Activated naive CD8-positive, alpha-beta T cell treated with anti-CD3 and anti-CD28 coated beads, Interleukin-2, amount 50 U/mL, for 24 hours (primary cell): Measurements from ENCODE around the gene POU5F2.

ENCODE experiments used
- ATAC-seq: fragments of 150-1000 bp; cut with Tn5 transposase; one replicate; pipeline ENCODE4 v1.10.0; 2021
- DNase-seq: peaks from one replicate; pipeline ENCODE4 v3.0.0; 2021
- H3K27ac Mint-ChIP-seq: one replicate; pipeline ENCODE4 v1.8.0; 2021; ENCODE audit warnings: mild to moderate bottlenecking, mixed read lengths
- H3K27me3 Mint-ChIP-seq: one replicate; pipeline ENCODE4 v1.8.0; 2021; ENCODE audit warnings: mixed read lengths
- H3K36me3 Mint-ChIP-seq: one replicate; pipeline ENCODE4 v1.8.0; 2021; ENCODE audit warnings: low read depth, mixed read lengths
- H3K4me1 Mint-ChIP-seq: one replicate; pipeline ENCODE4 v1.8.0; 2021; ENCODE audit warnings: mixed read lengths
- H3K4me3 Mint-ChIP-seq: one replicate; pipeline ENCODE4 v1.8.0; 2021; ENCODE audit warnings: mild to moderate bottlenecking, moderate library complexity, mixed read lengths
- H3K9me3 Mint-ChIP-seq: one replicate; pipeline ENCODE4 v1.8.0; 2021; ENCODE audit warnings: mixed read lengths

The POU5F2 gene, protein sequence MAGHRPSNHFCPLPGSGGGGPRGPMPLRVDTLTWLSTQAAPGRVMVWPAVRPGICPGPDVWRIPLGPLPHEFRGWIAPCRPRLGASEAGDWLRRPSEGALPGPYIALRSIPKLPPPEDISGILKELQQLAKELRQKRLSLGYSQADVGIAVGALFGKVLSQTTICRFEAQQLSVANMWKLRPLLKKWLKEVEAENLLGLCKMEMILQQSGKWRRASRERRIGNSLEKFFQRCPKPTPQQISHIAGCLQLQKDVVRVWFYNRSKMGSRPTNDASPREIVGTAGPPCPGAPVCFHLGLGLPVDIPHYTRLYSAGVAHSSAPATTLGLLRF

DNA sequence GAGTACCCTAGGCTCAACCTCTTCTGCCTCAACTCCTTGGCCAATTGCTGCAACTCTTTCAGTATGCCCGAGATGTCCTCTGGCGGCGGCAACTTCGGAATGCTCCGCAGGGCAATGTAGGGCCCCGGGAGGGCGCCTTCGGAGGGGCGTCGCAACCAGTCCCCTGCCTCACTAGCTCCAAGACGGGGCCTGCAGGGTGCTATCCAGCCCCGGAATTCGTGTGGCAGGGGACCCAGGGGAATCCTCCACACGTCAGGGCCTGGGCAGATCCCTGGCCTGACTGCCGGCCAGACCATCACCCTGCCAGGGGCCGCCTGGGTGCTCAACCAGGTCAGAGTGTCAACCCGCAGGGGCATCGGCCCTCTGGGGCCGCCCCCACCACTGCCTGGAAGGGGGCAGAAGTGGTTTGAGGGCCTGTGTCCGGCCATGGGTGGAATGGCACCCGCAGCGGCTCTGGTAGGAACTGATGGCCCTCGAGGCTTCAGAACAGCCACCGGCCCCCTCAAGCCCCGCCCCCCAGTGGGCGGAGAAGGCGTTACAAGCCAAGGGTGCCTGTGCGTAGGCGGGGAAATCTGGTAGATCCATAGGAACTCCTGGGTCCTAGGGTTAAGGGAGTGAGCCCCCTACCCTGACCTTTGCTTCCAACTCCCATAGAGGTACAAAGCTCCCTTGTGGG lies at the start of gene POU5F2:
POU5F2 (minus strand) TSS at position 465 of the 676 bp plus-strand sequence; CDS start at position 428, 37 bp downstream.
- ATAC-seq (no peak), DNase-seq (no peak)
- Mint-ChIP-seq H3K4me1 (no peaks in the 10 kb centered on the region), H3K4me3 (no peak within 1 kb of the TSS), H3K27me3 (no peaks in the 10 kb centered on the region), H3K36me3 (peaks cover 45% of the 10 kb centered on the region), H3K9me3 (peaks cover 5% of the 10 kb centered on the region), H3K27ac (no peak within 1 kb of the TSS)

DNA sequence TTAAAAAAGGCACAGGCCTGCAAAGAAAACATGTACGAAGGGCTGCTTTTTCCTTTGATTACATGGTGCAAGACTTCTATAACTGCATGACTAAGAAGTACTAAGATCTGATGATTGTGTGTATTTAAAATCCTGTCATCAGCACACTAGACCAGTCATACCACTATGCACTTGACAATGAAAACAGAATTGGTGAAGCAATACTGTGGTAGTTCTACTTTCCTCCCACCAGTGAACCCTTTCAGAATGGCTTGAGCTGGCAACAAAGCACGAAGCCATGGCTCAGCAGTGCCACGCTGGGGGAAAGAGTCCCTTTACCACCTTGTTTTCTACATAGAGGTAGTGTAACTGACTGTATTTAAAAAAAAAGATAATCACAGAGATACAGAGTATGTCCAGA lies 49.0 kb upstream of the POU5F2 start:
- H3K36me3 Mint-ChIP-seq = peaks cover 9% of the 10 kb centered on the region
- no peak for DNase-seq
- H3K4me1 Mint-ChIP-seq = no peaks in the 10 kb centered on the region
- ATAC-seq = no peak
- H3K27me3 Mint-ChIP-seq = no peaks in the 10 kb centered on the region
- H3K4me3 Mint-ChIP-seq = no peak overlapping the region
- H3K9me3 Mint-ChIP-seq = no peaks in the 10 kb centered on the region
- no peak overlapping the region for H3K27ac Mint-ChIP-seq

DNA sequence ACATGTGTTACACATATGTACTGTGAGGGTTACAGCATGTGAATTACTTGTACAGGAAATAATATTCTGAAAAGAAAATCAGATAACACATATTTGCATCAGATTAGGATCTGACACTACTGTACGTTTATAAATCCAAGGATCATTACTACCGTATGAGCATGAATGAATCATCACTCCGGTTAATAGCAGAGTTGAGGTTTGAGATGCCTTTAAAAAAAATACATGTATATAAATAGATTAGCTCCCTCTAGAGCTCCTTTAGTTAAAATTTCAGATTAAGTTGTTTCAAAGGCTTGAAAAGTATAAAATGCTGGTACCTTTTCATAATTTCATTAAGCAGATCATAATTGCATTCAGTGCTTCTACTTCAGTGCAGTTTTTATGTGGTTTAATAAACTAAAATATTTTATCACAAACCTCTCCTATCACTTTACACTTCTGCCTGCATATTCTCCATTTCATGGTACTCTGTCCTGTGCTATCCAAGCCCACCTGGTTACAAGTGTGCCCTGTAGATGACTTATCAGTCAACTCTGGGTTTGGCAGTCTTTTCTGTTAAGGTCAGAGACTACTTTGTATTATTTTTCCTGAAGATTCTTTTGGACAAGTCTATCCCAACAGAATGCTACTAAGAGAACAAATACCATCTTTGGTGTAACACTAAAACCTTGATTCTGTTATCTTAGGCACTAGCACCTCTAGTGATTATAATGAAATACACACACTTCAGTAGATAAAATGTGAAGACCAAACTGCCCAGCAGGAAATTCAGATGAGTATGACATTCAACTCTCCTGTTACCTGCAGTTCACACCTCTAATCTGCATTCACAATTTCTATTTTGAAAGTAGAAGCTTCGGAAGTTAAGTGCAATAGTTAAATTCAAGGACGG lies 48.0 kb upstream of the POU5F2 start:
- no peak for ATAC-seq
- Mint-ChIP-seq H3K27me3 (no peaks in the 10 kb centered on the region), H3K4me1 (no peaks in the 10 kb centered on the region), H3K4me3 (no peak overlapping the region), H3K9me3 (no peaks in the 10 kb centered on the region), H3K27ac (no peak overlapping the region), H3K36me3 (peaks cover under 1% of the 10 kb centered on the region)
- DNase-seq = no peak

DNA sequence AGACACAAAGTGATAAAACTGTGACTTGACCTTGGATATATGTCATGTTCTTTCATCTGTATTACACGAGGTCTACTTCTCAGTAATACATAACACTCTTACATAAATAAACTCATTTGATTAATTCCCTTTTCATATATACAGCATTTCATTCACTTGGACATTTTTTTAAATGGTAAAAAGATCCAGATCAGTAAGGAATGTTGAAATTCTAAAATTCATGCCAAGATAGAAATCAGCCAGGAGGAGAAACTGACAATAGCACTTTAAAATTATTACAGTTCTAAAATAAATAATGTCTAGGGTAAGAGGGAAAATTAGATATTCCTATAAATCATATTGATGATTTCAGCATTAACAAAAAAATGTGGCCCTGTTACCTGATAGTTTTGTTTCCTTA lies 46.2 kb upstream of the POU5F2 start:
- no peak overlapping the region for H3K27ac Mint-ChIP-seq
- no peaks in the 10 kb centered on the region for H3K4me1 Mint-ChIP-seq
- DNase-seq = no peak
- no peaks in the 10 kb centered on the region for H3K9me3 Mint-ChIP-seq
- no peak for ATAC-seq
- peaks cover 2% of the 10 kb centered on the region for H3K36me3 Mint-ChIP-seq
- no peak overlapping the region for H3K4me3 Mint-ChIP-seq
- no peaks in the 10 kb centered on the region for H3K27me3 Mint-ChIP-seq

DNA sequence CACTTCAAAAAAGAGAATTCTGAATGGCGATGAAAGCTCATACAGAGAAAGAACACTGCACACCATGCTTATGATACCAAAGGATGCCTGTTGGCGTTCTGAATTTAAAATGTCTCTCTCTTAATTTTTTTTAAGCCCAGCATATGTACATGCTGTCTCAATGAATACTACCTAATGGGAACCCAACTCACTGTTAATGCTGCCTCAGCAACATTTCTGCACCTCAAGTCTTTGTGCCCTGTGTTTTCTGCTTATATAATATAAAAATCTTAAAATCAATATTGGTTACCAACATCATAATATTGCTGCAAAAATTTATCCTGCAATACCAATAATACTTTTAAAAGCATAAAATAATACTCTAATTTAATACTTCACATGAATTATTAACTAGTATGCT lies 44.1 kb upstream of the POU5F2 start:
- H3K4me1 Mint-ChIP-seq = no peaks in the 10 kb centered on the region
- H3K4me3 Mint-ChIP-seq = no peak overlapping the region
- H3K27ac Mint-ChIP-seq = no peak overlapping the region
- ATAC-seq (no peak), DNase-seq (no peak)
- no peaks in the 10 kb centered on the region for H3K27me3 Mint-ChIP-seq
- peaks cover 18% of the 10 kb centered on the region for H3K36me3 Mint-ChIP-seq
- no peaks in the 10 kb centered on the region for H3K9me3 Mint-ChIP-seq

DNA sequence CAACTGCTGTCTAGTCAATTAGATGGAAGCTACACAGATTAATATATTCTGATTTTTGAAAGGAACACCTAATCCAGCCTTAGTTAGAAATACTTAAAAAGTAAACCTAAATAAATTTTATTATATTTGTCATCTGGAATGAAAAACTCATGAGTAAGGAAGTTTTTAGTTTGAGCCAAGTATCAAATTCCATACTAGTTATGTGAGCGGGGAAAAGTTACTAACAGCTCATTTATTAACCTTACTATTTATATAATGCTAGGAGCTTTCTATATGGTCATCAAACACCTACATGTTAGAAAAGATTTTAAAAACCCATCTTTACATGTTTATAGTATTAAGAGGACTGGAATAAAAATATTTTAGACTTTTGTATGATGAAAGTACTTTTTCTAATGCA lies 41.6 kb upstream of the POU5F2 start:
- Mint-ChIP-seq H3K27ac (no peak overlapping the region), H3K36me3 (peaks cover 18% of the 10 kb centered on the region), H3K4me3 (no peak overlapping the region), H3K9me3 (no peaks in the 10 kb centered on the region), H3K4me1 (no peaks in the 10 kb centered on the region), H3K27me3 (no peaks in the 10 kb centered on the region)
- no peak for DNase-seq
- ATAC-seq = no peak

DNA sequence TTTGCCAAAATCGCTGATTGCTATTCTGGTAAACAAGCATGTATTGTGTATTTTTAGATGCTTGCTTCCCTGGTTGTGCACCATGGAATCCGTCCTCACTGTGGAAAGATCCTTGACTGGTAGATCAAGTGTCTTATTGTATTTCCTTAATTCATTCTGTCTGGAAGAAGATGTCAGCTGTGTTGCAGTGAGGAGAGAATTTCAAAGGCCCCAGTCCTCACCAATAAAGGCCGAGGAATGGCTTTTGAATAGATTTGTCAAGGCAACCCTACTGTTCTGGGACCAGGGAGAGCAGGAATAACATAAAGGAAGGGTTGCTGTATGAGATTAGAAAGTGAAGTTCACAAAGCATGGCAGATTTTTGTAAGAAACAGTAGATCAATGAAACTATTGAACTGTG lies 36.2 kb upstream of the POU5F2 start:
- peaks cover 3% of the 10 kb centered on the region for H3K9me3 Mint-ChIP-seq

DNA sequence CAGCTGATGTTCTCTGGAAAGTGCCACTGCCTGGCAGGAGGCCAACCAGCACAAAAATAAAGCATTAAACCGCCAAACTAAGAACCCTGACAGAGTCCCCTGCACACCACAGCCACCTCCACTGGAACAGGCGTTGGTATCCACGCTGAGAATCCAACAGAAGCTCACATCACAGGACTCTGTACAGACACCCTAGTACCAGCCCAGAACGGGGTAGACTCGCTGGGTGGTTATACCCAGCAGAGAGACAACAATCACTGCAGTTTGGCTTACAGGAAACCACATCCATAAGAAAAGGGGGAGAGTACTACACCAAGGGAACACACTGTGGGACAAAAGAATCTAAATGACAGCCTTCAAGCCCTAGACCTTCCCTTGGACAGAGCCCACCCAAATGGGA lies 15.0 kb upstream of the POU5F2 start:
- no peak for DNase-seq
- Mint-ChIP-seq H3K27ac (no peak overlapping the region), H3K36me3 (peaks cover 24% of the 10 kb centered on the region), H3K4me3 (no peak overlapping the region), H3K27me3 (no peaks in the 10 kb centered on the region), H3K4me1 (peaks cover 6% of the 10 kb centered on the region), H3K9me3 (peaks cover 25% of the 10 kb centered on the region)
- no peak for ATAC-seq

More for the DNA sequence above, 36.2 kb upstream of the POU5F2 start:
- Mint-ChIP-seq H3K4me3 (no peak overlapping the region), H3K4me1 (no peaks in the 10 kb centered on the region), H3K27ac (no peak overlapping the region), H3K27me3 (no peaks in the 10 kb centered on the region), H3K36me3 (peaks cover 40% of the 10 kb centered on the region)
- ATAC-seq (no peak), DNase-seq (no peak)

DNA sequence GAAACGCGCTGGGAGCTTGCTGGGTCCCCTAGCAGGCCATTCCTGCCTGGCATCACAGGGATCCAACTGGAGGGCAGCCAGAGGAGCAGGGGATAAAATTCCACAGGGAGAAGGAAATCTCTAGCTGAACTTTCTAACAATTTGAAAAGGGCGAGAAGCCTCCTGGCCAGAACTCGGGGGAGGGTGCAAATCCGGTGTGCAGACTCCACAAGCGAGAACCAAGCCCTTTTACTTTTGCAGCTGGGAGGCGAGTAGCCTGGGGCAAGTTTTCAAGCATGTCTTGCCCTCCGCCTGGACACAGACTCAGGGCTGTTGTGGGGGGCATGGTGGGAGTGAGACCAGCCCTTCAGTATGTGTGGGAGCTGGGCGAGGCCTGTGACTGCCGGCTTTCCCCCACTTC lies 14.3 kb upstream of the POU5F2 start:
- DNase-seq (no peak), ATAC-seq (no peak)
- peaks cover 6% of the 10 kb centered on the region for H3K4me1 Mint-ChIP-seq
- no peaks in the 10 kb centered on the region for H3K27me3 Mint-ChIP-seq
- peaks cover 21% of the 10 kb centered on the region for H3K36me3 Mint-ChIP-seq
- no peak overlapping the region for H3K27ac Mint-ChIP-seq
- H3K4me3 Mint-ChIP-seq = no peak overlapping the region
- H3K9me3 Mint-ChIP-seq = peaks cover 22% of the 10 kb centered on the region

DNA sequence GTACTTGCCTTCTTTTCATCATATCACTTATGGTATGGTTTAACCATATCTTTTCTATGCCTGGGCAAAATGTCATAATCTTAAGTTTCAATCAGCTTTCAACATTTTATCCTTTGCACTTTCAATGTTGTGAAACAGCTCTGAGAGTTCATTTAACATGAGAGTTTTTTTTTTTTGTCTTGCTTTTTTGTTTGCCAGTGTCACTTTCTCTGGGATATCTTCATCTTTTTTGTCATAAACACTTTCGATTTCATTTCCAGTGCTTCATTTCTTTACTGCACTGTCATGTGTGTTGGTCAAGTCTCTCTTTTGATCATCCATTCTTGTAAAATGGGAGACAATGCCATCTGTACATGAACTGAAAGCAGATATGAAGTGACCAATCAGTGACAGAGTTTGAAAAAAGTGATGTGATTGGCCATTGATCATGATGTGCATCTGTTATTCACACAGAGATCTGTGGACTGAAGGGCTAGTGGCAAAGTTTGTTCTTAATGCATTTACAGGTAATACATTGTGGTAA lies 7.5 kb upstream of the POU5F2 start:
- Mint-ChIP-seq H3K9me3 (no peaks in the 10 kb centered on the region), H3K36me3 (no peaks in the 10 kb centered on the region), H3K27me3 (no peaks in the 10 kb centered on the region), H3K27ac (no peak overlapping the region), H3K4me3 (no peak overlapping the region), H3K4me1 (peaks cover 11% of the 10 kb centered on the region)
- no peak for ATAC-seq
- no peak for DNase-seq

DNA sequence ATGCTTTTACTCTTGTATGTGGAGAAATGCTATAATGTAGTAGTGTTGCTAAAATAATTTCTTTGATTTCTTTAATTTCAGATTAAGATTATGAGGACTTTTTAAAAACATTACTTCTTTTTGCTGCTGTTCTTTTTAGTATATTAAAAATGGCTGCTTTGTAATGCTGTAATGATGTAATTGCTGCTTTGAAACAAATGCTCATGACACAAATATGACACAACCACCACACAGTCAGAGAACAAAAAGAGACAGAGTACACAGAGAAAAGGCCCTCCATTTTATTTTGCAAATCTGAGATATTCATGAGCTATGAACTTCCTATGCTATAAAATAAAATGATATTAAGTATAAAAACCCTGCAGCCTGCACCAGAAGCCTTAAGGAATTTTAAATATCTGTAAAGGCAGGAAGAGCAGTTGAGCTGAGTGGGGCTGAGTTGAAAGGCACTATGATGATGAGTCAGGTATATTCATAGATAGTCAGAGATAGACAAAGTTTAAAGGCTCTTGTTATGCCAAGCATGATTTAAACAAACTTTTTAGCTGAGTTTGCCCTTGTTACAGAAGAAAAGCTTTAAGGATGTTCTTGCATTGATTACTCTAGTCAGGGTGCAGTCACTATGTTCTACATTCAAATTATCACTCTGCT lies 5.1 kb upstream of the POU5F2 start:
- no peaks in the 10 kb centered on the region for H3K27me3 Mint-ChIP-seq
- no peaks in the 10 kb centered on the region for H3K9me3 Mint-ChIP-seq
- H3K27ac Mint-ChIP-seq = no peak overlapping the region
- DNase-seq (no peak), ATAC-seq (no peak)
- peaks cover 12% of the 10 kb centered on the region for H3K36me3 Mint-ChIP-seq
- H3K4me1 Mint-ChIP-seq = peaks cover 5% of the 10 kb centered on the region
- no peak overlapping the region for H3K4me3 Mint-ChIP-seq

DNA sequence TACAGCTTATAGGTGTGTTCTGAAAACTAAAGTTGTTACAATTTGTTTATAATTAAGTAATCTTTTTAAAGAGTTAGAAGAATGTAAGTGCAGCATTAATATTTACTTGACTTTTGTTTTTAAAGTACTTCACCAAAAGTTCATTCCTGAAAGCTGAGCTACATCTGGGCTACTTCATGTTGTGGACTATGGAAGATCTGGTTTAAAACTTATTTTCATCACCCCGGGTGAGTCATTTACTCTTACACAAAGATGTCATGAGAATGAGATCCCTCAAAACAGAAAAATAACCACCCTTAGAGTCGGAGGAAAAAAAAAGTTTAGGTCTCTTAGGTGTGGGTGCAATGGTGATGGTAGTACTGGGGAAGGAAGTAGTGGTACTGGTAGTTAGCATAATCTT lies 5.1 kb downstream of the POU5F2 start:
- DNase-seq (no peak), ATAC-seq (no peak)
- Mint-ChIP-seq H3K4me1 (no peaks in the 10 kb centered on the region), H3K27me3 (no peaks in the 10 kb centered on the region), H3K4me3 (no peak overlapping the region), H3K36me3 (peaks cover 33% of the 10 kb centered on the region), H3K27ac (no peak overlapping the region), H3K9me3 (peaks cover 5% of the 10 kb centered on the region)

DNA sequence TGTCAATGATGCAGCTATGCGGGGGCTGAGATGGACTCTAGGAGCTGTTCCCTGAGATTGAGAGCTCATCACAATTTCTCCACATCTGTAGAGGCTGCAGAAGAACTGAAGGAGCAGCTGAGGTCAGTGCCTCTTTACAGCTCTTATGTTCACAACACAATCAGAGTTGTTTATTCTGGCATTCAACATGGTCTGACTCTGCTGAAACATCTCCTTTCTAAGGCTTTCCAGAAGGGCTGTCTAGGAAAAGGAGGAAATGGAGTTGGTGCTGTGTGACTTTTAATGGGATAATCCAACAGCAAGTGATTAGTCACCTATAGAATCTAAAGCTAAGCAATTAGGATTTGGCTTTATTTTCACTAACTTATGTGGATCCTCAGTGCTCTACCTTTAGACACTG lies 6.0 kb downstream of the POU5F2 start:
- Mint-ChIP-seq H3K27me3 (no peaks in the 10 kb centered on the region), H3K27ac (no peak overlapping the region), H3K9me3 (peaks cover 5% of the 10 kb centered on the region), H3K36me3 (peaks cover 29% of the 10 kb centered on the region), H3K4me1 (no peaks in the 10 kb centered on the region), H3K4me3 (no peak overlapping the region)
- no peak for ATAC-seq
- no peak for DNase-seq

DNA sequence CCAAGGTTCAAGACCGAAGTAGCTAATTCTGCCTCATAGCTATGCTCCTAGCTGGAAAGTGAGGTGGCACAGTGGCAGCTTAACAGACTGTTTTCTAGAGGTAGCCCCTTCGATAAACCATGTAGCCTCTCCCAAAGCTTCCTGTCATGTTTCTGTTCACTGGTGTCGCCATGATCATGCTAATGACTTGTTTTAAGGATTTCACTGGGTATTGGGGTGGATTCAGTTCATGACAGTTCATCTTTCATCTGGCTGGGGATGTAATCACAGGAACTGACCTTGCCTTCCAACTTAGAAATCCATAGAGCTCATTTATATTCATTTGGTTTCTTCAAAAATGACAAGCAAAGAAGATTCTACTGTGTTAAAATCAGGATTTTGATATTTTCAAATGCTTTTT lies 9.4 kb downstream of the POU5F2 start:
- Mint-ChIP-seq H3K36me3 (peaks cover 7% of the 10 kb centered on the region), H3K4me3 (no peak overlapping the region), H3K9me3 (no peaks in the 10 kb centered on the region), H3K27ac (no peak overlapping the region), H3K4me1 (no peaks in the 10 kb centered on the region), H3K27me3 (no peaks in the 10 kb centered on the region)
- DNase-seq (no peak), ATAC-seq (no peak)
